WTC11 (cell line): ENCODE results near the gene CES3.

ENCODE experiments used
- ATF6 ChIP-seq: sonication (generic); formaldehyde crosslinking; IDR thresholded peaks from 2 replicates; pipeline ENCODE4 v1.8.1; 2023; ENCODE audit warnings: mild to moderate bottlenecking, missing genetic modification reagents
- ESRRA ChIP-seq: sonication (generic); formaldehyde crosslinking; IDR thresholded peaks from 2 replicates; pipeline ENCODE4 v1.8.1; 2022; ENCODE audit warnings: mild to moderate bottlenecking, missing genetic modification reagents, borderline replicate concordance
- PREB ChIP-seq: sonication (generic); formaldehyde crosslinking; IDR thresholded peaks from 2 replicates; pipeline ENCODE4 v1.8.1; 2022; ENCODE audit warnings: mild to moderate bottlenecking, missing genetic modification reagents, moderate library complexity, borderline replicate concordance
- TF ChIP-seq, protein P1 (sequence below): fragments of 200-600 bp; IDR thresholded peaks from 2 replicates; pipeline ENCODE4 v1.8.0; 2022; ENCODE audit warnings: antibody characterized with exemption
- TF ChIP-seq, protein P2 (sequence below): sonication (generic); formaldehyde crosslinking; IDR thresholded peaks from 2 replicates; pipeline ENCODE4 v1.8.1; 2023; ENCODE audit warnings: mild to moderate bottlenecking, missing genetic modification reagents, borderline replicate concordance

DNA sequence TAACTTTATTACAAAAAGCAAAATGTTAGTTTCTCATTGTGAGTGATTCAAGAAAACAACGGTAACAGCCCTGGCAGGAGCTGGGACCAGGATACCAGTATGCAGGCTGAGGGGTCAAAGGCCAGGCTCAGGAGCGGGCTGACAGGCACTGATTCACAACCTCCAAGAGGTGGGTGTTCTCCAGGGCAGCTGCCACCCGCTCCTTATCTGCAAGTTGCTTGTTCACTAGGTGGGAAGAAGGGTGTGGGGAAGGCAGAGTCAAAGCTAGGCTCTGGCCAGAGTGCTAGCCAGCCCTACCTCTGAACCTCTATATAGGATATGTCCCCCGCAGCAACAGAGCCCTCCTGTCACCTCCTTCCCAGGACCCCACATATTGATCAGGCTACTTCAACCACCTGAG is 29.0 kb upstream of the CES3 start:
- TF ChIP-seq, protein P1, sequence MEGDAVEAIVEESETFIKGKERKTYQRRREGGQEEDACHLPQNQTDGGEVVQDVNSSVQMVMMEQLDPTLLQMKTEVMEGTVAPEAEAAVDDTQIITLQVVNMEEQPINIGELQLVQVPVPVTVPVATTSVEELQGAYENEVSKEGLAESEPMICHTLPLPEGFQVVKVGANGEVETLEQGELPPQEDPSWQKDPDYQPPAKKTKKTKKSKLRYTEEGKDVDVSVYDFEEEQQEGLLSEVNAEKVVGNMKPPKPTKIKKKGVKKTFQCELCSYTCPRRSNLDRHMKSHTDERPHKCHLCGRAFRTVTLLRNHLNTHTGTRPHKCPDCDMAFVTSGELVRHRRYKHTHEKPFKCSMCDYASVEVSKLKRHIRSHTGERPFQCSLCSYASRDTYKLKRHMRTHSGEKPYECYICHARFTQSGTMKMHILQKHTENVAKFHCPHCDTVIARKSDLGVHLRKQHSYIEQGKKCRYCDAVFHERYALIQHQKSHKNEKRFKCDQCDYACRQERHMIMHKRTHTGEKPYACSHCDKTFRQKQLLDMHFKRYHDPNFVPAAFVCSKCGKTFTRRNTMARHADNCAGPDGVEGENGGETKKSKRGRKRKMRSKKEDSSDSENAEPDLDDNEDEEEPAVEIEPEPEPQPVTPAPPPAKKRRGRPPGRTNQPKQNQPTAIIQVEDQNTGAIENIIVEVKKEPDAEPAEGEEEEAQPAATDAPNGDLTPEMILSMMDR = no peak
- TF ChIP-seq ATF6 (CRISPR knock-in tag) (no peak), ESRRA (CRISPR knock-in tag) (no peak), PREB (CRISPR knock-in tag) (no peak)
- TF ChIP-seq, protein P2, sequence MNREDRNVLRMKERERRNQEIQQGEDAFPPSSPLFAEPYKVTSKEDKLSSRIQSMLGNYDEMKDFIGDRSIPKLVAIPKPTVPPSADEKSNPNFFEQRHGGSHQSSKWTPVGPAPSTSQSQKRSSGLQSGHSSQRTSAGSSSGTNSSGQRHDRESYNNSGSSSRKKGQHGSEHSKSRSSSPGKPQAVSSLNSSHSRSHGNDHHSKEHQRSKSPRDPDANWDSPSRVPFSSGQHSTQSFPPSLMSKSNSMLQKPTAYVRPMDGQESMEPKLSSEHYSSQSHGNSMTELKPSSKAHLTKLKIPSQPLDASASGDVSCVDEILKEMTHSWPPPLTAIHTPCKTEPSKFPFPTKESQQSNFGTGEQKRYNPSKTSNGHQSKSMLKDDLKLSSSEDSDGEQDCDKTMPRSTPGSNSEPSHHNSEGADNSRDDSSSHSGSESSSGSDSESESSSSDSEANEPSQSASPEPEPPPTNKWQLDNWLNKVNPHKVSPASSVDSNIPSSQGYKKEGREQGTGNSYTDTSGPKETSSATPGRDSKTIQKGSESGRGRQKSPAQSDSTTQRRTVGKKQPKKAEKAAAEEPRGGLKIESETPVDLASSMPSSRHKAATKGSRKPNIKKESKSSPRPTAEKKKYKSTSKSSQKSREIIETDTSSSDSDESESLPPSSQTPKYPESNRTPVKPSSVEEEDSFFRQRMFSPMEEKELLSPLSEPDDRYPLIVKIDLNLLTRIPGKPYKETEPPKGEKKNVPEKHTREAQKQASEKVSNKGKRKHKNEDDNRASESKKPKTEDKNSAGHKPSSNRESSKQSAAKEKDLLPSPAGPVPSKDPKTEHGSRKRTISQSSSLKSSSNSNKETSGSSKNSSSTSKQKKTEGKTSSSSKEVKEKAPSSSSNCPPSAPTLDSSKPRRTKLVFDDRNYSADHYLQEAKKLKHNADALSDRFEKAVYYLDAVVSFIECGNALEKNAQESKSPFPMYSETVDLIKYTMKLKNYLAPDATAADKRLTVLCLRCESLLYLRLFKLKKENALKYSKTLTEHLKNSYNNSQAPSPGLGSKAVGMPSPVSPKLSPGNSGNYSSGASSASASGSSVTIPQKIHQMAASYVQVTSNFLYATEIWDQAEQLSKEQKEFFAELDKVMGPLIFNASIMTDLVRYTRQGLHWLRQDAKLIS (CRISPR knock-in tag) = no peak
